Parathyroid adenoma (tissue), 2 donors: ENCODE measurements around the gene SYT14.

ENCODE experiments used
- H2AFZ ChIP-seq: fragments of 300-600 bp; sonication (generic); one replicate; pipeline ENCODE4 v1.7.0; 2017; ENCODE audit warnings: antibody characterized with exemption, mild to moderate bottlenecking
- H3K27ac ChIP-seq: fragments of 300-600 bp; sonication (generic); one replicate; pipeline ENCODE4 v1.7.0; 2017
- H3K27me3 ChIP-seq: fragments of 300-600 bp; sonication (generic); one replicate; pipeline ENCODE4 v1.7.0; 2017; ENCODE audit warnings: low read length; ENCODE audit not compliant: control insufficient read depth, insufficient read depth
- H3K36me3 ChIP-seq: fragments of 300-600 bp; sonication (generic); one replicate; pipeline ENCODE4 v1.7.0; 2017; ENCODE audit warnings: low read length; ENCODE audit not compliant: control insufficient read depth, insufficient read depth
- H3K4me1 ChIP-seq: fragments of 300-600 bp; sonication (generic); one replicate; pipeline ENCODE4 v1.7.0; 2017; ENCODE audit warnings: control low read depth
- H3K4me2 ChIP-seq: fragments of 300-600 bp; sonication (generic); one replicate; pipeline ENCODE4 v1.7.0; 2017; ENCODE audit warnings: low read length
- H3K4me3 ChIP-seq: fragments of 300-600 bp; sonication (generic); one replicate; pipeline ENCODE4 v1.7.0; 2017; ENCODE audit warnings: low read depth, low read length
- H3K79me2 ChIP-seq: fragments of 300-600 bp; sonication (generic); one replicate; pipeline ENCODE4 v1.7.0; 2017; ENCODE audit warnings: control low read depth
- H3K9ac ChIP-seq: fragments of 300-600 bp; sonication (generic); one replicate; pipeline ENCODE4 v1.7.0; 2017; ENCODE audit warnings: mild to moderate bottlenecking
- H3K9me3 ChIP-seq: fragments of 300-600 bp; sonication (generic); one replicate; pipeline ENCODE4 v1.7.0; 2017; ENCODE audit warnings: low read length; ENCODE audit not compliant: control insufficient read depth
- CTCF ChIP-seq: fragments of 300-600 bp; sonication (generic); IDR thresholded peaks from one replicate; pipeline ENCODE4 v1.7.0; 2017; ENCODE audit warnings: antibody characterized with exemption, mild to moderate bottlenecking
- donor health status: primary hyperparathyroidism.

The SYT14 gene

GRCh38 chr1:210072896-210073504 lies 135.0 kb downstream of the SYT14 start:
- no peak overlapping the region for H3K9ac ChIP-seq
- no peak for TF ChIP-seq CTCF
- H3K4me3 ChIP-seq, result no peak overlapping the region
- no peaks in the 10 kb centered on the region for H3K9me3 ChIP-seq
- H3K27me3 ChIP-seq, result no peaks in the 10 kb centered on the region
- no peak overlapping the region for H3K4me2 ChIP-seq
- no peaks in the 10 kb centered on the region for H3K36me3 ChIP-seq
- no peaks in the 10 kb centered on the region for H3K4me1 ChIP-seq
- H2AFZ ChIP-seq, result no peak overlapping the region
- no peaks in the 10 kb centered on the region for H3K79me2 ChIP-seq
- no peak overlapping the region for H3K27ac ChIP-seq

DNA sequence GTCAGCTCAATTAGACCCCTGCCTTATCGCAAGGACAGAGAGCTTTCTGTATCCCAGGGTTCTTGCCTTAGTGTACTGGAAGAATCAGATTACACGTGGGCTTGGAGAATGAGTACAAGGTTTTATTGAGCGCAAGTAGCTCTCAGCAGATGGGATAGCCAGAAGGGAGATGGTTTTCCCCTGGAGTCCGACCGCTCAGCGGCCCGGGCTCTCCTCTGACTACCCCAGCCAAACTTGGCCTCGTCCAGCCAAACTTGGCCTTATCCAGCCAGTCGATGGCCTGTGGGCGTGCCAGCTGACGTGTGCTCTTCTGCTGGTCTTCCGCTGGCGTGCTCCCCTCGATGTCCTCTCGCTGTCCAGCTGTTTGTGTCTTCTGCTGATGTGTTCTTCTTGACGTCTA lies 136.9 kb downstream of the SYT14 start:
- Histone ChIP-seq H3K27ac (no peak overlapping the region), H3K4me1 (no peaks in the 10 kb centered on the region), H3K4me3 (no peak overlapping the region), H2AFZ (no peak overlapping the region), H3K9me3 (no peaks in the 10 kb centered on the region), H3K4me2 (no peak overlapping the region), H3K27me3 (no peaks in the 10 kb centered on the region), H3K79me2 (no peaks in the 10 kb centered on the region), H3K9ac (no peak overlapping the region), H3K36me3 (no peaks in the 10 kb centered on the region)
- TF ChIP-seq CTCF, result no peak

- no peak overlapping the region for H3K4me3 ChIP-seq
- H3K27me3 ChIP-seq, result no peaks in the 10 kb centered on the region
- H2AFZ ChIP-seq, result no peak overlapping the region
- H3K36me3 ChIP-seq, result no peaks in the 10 kb centered on the region
- no peaks in the 10 kb centered on the region for H3K9me3 ChIP-seq
- H3K9ac ChIP-seq, result no peak overlapping the region
- H3K79me2 ChIP-seq, result no peaks in the 10 kb centered on the region
- no peak overlapping the region for H3K4me2 ChIP-seq
- no peak overlapping the region for H3K27ac ChIP-seq
- H3K4me1 ChIP-seq, result no peaks in the 10 kb centered on the region
- TF ChIP-seq CTCF, result no peak
These were observed 138.6 kb downstream of the SYT14 start for GRCh38 chr1:210076620-210077019.

DNA sequence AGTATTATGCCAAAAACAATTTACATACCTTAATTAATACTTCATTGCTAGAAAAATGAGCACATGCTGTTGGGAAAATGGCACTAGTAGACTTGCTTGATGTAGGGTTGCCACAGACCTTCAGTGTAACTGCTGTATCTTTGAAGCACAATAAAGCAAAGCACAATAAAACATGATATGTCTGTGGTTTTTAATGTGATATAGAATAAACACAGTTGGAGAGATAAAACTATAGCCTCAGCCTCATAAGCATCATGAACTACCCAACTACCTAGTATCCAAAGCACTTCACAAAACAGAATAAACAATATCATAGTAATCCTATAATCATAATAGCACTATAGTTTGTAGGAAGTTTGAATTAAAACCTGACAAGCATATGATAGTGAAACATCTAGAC lies 143.5 kb downstream of the SYT14 start:
- H3K27me3 ChIP-seq, result no peaks in the 10 kb centered on the region
- H3K4me2 ChIP-seq, result no peak overlapping the region
- no peaks in the 10 kb centered on the region for H3K79me2 ChIP-seq
- no peak overlapping the region for H3K4me3 ChIP-seq
- no peaks in the 10 kb centered on the region for H3K4me1 ChIP-seq
- no peaks in the 10 kb centered on the region for H3K36me3 ChIP-seq
- no peak for TF ChIP-seq CTCF
- no peak overlapping the region for H3K9ac ChIP-seq
- H2AFZ ChIP-seq, result no peak overlapping the region
- no peaks in the 10 kb centered on the region for H3K9me3 ChIP-seq
- no peak overlapping the region for H3K27ac ChIP-seq

GRCh38 chr1:210085359-210085758 lies 147.3 kb downstream of the SYT14 start:
- Histone ChIP-seq H2AFZ (no peak overlapping the region), H3K4me2 (no peak overlapping the region), H3K27me3 (no peaks in the 10 kb centered on the region), H3K4me1 (no peaks in the 10 kb centered on the region), H3K36me3 (no peaks in the 10 kb centered on the region), H3K9me3 (no peaks in the 10 kb centered on the region), H3K27ac (no peak overlapping the region), H3K4me3 (no peak overlapping the region), H3K9ac (no peak overlapping the region), H3K79me2 (no peaks in the 10 kb centered on the region)
- TF ChIP-seq CTCF, result no peak
